ENCODE results near the gene FAM53B.
A peak's percentile ranks its signal among the peaks of the same experiment; 100 is the strongest.
"Not testable (repeated sequence)": the region's sequence is repeated elsewhere in the genome, so short reads cannot be mapped to it uniquely, and the experiment has no call there.

The FAM53B gene

DNA sequence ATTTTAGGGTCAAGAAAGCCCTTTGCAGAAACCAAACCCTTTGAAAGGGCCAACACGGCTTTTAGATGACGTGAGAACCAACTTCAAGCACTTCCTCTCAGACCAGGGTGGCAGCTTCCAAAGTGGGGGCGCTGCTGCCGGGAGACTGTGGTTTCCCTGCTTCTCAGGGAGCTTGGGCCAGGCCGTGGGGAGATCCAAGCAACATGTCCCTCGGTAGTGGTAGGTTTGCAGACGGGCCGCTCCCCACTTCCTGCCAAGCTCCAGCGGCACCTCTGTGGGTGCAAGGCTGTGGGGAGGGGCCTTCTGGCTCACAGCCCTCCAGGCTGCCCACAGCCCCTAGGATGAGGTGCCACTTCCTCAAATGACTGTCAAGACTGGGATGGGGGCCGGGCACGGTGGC is 132.4 kb downstream of the FAM53B start:
- peak in 1 of 2 donors; percentile 44 for DNase-seq (ENCODE audit: low read depth in 2 of 2)

DNA sequence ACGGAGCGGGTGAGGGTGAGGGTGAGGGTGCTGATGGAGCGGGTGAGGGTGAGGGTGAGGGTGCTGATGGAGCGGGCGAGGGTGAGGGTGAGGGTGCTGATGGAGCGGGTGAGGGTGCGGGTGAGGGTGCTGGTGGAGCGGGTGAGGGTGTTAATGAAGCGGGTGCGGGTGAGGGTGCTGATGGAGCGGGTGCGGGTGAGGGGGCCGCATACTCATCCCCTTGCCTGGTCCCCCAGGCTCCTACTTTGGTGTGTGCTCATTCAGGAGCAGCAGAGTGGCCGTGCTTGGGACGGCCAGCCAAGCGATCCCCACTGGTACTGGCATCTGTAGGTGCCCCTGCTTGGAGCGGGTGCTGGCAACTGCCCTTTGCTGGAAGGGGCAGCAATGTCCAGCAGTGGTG is 133.3 kb downstream of the FAM53B start:
- not testable (repeated sequence) for DNase-seq (ENCODE audit: low read depth in 2 of 2)

DNA sequence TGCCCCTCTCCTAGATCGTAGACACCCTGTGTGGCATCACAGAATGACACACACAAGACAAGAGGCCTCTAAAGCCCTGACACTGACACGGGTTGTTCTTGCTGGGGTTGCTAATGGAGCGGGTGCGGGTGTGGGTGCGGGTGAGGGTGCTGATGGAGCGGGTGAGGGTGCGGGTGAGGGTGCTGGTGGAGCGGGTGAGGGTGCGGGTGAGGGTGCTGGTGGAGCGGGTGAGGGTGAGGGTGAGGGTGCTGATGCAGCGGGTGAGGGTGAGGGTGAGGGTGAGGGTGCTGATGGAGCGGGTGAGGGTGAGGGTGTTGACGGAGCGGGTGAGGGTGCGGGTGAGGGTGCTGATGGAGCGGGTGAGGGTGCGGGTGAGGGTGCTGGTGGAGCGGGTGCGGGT is 134.0 kb downstream of the FAM53B start:
- not testable (repeated sequence) for DNase-seq (ENCODE audit: low read depth in 2 of 2)

DNA sequence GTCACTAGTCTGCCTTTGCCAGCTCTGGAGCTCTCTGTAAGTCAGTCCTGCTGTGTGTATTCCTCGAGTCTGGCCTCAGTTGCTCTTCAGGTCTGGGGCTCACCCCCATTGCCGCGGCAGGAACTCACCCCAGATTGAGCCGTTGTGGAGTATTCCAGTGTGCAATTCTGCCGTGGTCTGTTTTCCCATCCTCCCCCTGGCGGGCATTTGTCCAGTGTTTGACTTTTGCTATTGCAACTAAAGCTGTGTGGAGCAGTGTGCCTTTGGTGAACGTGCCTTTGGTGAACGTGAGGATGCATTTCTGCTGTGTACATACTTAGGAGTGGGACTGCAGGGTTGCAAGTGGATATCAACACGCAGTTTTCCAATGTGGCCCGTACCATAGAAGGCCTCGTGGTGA is 134.5 kb downstream of the FAM53B start:
- no peak for DNase-seq (ENCODE audit: low read depth in 2 of 2)

DNA sequence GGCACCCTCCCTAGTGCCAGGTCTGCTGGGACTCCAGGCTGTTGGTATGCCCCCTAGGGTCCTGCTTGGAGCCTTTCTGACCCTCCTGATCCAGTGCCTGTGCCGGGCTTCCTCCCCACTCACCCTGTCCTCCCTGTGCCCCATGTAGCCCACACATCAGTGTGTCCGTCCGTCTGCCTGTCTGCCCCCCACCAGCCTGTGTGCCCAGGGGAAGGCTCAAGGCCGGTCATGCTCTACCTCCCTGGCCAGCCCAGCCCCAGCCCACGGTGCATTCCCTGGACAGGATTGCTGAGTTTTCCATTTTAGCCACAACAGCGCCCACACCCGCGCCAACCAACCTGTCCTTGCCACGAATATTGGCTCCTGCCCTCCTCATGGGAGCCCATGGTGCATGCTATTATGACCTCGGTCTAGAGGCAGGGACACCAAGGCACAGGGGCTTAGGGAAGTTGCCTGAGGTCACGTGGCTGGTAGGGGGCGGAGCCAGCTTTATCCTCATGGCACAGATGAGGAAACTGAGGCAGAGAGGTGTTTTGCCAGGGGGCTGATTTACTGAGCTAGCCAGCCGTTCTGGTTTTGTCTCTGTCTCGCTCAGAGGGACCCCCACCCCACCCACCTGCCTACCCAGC is 136.0 kb downstream of the FAM53B start:
- DNase-seq (ENCODE audit: low read depth in 2 of 2), result no peak

DNA sequence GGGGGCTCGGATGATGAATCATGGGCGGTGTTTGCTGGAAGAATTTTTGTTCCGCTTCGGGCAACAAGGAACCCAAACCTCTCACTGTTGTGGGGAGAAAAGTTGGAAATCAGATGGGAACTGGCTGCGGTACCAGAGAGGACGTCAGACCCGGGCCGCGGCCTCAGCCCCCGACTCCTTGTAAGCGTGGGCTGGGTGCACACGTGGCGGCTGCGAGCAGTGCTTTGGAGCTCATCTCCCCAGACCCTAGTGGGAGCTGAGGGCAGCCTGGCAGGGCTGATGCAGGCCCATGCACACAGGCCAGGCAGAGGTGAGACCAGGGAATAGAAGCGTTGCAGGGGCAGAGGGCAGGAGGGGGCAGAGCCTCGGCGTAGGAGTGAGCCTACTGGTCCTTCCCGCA is 136.5 kb downstream of the FAM53B start:
- DNase-seq (ENCODE audit: low read depth in 2 of 2), result no peak

DNA sequence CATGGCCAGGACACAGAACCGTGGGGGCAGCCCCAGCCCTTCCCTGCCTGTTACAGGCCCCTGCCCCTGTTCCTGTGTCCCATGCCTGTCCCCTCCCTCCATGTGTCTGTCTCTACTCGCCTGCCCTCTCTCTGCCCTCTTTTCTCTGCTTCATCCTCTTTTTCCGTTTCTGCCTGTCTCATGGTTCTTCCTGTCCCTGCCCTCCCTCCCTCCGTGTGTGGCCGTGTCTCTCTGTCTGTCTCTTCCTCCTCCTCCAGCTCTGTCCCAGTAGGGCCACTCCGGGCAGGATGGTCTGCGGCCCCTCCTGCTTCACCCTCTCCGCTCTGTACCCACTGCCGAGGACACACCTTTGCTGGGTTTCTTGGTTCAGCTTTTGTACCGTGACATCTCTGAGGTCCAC is 137.4 kb downstream of the FAM53B start:
- no peak for DNase-seq (ENCODE audit: low read depth in 2 of 2)

DNA sequence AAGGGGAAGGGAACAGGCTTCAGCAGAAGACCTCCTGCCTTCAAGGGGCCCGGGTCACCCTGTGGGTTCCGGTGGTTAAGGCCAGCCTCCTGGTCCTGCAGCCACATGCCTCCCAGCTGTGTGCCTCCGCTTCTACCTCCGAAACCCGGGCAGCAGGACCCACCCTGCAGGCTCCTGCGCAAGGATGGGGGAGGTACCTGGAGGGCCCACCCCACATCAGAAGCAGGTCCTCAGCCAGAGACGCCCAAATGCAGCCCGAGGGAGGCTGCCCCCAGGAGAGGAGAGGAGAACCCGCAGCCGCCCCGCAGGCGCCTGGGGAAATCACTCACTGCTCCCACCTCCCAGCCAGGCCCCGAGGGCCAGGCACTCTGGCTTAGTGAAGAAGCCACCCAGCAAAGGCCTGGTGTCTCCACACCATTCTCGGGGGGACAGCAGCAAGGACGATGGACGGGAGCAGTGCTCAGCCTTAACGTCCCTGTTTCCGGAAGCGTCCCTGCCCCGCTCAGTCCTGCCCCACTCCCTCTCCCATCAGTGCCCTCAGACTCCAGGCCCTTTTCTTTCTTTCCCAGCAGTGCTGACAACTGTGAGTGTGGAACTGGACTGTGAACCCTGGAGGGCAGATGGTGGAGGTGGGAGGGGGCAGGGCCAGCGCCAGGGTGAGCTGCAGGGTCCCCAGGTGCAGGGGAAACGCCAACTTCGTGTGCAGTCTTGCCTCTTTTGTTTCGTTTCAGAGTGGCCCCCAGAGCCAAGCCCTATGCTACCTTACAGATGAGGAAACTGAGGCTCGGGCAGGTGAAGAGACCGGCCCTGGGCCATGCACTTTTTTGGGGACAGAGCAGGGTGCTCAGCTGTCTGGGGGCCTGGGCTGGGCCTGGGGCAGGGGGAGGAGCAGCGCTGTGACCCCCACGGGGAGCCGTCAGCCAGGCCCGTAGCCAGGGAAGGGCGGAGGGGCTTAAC is 138.0 kb downstream of the FAM53B start:
- DNase-seq (ENCODE audit: low read depth in 2 of 2), result no peak

DNA sequence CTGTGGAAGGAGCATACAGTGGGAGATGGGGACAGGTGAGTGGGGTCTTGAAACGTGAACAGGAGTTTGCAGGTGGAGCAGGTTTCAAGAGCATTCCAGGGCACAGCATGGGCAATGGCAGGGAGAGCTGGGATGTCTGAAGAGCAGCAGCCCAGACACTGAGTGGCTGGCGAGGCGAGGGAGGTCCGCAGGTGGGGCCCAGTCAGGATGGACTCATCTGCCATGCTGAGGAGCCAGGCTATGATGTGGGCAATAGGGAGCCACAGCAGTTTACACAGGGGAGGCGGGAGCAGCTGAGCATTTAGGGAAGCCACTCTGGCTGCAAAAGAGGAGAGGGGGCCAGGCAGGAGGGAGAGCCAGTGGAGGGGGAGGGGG is 138.7 kb downstream of the FAM53B start:
- DNase-seq (ENCODE audit: low read depth in 2 of 2), result no peak

DNA sequence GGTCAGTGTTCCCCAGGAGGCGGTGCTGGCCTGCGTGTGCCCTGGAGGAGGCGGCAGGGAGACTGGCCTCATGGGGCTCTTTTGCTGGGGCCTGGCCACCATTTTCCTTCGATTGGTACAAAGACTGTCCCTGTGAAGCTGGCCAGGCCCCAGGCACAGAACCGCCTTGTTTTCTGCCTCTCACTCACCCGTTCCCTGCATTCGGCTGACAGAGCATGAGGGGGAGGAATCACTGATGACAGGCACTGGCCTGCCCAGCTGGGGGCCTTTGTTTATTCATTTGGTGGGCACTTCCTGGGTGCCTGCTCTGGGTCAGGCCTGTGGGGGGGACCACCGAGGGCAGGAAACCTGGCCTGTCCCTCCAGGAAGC is 139.2 kb downstream of the FAM53B start:
- no peak for DNase-seq (ENCODE audit: low read depth in 2 of 2)

DNA sequence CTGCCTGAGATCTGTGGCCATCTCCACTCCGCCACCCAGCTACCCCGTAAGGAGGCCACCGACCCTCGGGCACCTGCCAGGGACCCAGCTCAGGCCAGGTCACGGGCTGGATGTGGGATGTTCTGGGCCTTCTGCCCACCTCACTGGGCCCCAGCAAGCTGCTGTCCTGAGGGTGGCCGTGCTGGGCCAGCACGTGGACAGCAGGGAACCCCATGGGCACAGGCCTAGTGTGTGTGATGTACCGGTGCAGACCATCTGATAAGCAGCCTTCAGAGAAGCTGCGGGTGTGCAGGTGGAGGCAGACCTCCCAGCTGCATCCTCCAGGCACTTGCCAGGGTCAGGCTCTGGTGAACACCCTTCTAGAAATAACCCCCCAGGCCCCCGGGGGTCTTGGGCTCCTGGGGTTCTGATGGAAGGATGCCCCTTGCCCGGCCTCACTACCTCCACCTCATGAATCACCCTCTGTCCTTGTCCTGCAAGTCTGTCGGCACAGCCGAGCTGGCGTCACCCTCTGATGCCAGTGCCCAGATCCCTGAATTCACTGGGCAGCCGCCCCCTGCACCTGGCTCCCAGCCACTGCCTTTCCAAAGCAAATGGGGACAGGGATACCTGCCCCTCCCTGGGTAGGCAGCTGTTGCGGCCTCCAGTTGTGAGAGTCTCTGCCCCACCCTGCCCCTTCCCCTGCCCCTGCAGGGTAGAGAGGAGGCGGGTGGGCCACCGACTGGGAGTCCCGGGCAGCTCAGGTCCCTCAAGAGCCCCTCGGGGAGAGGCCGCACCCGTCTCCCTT is 139.8 kb downstream of the FAM53B start:
- no peak for DNase-seq (ENCODE audit: low read depth in 2 of 2)

DNA sequence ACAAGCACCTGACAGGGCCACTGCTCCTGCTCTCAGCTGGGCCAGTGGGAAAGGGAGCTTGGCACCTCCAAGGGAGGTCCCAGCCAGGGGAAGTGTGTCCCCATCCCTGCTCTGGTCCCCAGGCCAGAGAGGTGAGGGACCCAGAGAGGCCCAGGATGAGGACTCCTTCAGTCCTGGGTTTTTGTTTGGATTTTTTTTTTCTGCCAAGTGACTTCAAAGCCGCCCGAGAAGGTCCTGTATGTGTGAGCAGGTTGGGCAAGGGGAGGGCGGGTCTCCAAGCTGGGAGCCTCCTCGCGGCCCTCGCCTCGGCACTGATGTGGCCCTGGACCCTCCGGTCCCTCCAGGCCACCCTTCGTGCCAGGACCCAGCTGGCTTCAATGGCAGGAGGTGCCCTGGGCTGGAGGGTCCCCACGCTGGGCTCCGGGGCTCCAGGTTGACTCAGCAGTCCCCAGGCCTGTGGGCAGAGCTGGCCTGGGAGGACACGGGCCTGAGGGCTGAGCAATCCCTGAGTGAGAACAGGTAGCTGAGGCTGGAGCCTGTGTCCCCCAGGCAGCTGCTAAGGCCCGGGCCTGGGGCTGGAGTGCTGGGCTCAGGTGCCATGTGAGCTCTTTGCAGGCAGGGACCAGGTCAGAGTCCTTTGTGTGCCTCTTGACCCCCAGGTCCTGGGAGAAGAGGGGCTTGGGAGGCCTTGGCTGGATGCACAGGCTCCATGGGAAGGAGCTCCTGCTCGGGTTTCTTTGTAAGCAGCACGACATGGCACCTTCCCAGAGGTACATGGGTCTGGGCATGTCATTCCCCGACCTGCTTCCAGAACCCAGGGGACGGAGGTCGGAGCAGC is 140.6 kb downstream of the FAM53B start:
- DNase-seq (ENCODE audit: low read depth in 2 of 2), result no peak

DNA sequence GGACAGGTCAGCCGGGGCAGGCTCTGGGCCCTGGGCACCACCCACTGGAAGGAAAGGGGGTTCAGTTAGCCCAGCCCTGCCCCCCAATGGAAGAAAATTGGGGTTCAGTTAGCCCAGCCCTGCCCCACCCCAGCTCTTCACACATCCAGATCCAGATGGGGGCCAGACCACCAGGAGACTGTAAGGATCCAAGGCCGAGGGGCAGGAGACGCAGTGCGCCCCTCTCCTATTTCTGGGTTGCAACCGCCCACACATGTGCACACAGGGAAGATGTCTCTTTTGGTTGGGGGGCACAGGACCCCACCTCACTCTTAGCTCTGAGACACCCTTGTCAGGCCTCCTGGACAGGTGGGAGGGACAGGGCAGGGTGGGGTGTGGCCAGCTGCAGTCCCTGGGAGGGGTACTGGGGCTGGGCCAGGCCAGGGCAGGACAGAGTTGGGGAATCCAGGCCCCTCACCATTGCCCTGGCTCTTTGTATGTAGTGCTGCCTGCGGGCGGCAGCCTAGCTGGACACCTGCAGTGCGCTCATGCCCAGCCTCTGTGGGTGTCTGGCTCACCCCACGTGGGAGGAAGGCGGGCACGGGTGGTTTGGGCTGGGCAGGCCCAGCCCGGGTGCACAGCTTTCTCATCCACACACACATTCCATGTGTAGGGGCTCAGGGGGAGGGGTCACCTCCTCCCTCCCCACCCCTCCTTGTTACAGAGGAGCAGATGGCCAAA is 141.4 kb downstream of the FAM53B start:
- DNase-seq (ENCODE audit: low read depth in 2 of 2), result no peak

DNA sequence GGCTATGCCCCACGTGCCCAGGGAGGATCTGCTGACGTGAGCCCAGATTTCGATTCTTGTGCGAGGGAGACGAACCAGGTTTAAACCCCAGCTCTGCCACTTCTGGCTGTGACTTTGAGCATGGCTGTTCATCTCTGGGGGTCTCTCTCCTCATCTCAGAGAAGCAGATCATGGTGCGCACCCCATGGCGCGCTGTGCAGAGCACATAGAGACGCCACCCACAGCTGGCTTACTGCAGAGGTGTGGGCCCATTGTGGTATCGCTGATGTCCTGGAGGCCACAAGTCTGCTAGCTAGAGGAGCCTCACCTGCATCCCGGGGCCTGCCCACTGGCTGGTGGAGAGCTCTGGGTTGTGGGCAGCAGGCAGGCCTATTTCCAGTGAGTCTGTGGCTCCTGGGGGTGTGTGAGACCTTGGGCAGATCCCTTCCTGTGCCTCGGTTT is 142.0 kb downstream of the FAM53B start:
- DNase-seq (ENCODE audit: low read depth in 2 of 2), result no peak

DNA sequence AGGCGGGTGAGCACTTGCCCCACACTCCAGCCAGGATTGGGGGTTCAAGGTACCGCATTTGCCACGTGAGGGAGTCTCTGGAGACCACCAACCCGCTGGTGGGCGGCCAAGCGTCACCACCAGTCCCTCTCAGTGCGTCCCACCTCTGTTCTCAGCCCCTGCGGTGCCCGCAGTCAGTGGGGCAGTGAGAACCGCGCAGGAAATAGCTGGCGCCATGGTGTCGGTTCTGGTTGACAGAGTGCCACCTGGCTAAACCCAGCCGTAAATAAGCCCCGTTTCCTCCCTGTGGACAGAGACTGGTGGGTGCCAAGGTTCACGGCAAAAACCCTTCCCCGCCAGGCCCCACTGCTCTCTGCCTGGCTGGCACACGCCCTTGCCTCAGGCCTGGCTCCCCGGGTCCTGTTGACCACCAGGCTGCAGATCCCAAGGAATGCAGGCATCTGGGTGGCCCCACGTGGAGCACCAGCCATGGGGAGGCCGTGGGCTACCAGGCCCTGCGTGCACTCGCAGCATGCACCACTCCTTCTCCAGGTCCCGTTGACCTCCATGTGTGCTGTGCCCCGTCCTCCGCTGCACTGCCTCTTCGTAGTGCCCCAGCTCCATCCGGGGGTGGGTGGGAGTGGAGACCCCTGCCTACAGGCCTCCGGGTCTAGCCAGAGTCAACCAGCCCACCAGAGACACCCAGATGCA is 142.6 kb downstream of the FAM53B start:
- no peak for DNase-seq (ENCODE audit: low read depth in 2 of 2)

DNA sequence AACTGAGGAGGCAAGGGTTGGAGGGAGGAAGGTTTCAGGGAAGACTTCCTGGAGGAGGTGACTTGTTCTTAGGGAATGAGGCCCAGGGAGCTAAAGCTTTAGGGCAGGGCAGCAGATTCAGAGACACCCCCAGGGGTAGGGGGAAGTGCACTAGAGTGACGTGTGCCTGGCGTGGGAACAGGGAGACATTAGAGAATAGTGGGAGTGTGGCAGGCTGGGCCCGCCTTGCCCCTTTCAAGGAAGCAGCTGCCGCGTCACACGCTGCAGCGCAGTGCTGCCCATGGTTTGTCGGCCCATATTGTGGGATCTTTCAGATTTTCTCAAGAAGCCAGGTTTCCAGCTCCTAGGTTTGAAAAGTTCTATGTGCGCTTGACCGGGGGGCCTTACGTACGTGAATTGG is 143.2 kb downstream of the FAM53B start:
- no peak for DNase-seq (ENCODE audit: low read depth in 2 of 2)

DNA sequence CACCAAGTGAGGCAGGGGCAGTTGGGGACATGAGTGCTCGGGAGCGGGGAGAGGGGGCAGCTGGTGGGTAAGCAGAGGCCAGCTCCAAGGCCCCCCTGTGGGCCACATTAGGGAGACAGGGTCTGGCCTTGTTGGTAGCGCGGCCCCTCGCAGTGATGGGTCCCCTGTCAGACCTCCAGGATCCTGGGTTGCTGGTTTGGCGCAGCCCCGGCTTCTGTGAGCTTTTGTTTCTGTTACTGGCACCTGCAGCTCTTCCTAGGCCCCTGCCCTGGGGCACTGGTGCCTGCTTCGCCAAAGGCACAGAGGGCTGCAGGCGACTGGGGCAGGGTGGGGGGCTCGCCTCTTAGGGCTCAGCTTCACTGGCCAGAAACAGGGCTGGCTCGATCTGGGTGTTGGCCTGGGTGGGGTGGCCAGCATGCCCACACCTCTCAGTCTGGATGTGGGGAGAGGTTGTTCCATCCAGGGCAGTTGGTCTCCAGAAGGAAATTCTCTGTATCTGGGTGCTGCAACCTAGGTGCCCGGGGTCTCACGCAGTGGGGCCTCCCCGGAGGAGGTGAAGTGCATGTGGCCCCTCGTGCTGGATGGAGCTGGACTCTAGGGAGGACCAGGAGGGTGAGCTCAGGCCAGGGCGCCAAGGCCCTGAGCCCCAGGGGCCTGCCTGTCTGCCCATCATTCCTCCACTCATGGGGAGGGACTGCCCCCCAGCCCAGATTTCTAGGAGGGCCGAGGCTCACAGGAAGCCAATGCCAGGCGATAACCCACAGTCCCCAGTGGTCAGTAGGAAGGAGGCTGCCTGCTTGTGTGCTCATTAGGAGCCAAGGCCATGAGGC is 143.9 kb downstream of the FAM53B start:
- no peak for DNase-seq (ENCODE audit: low read depth in 2 of 2)

DNA sequence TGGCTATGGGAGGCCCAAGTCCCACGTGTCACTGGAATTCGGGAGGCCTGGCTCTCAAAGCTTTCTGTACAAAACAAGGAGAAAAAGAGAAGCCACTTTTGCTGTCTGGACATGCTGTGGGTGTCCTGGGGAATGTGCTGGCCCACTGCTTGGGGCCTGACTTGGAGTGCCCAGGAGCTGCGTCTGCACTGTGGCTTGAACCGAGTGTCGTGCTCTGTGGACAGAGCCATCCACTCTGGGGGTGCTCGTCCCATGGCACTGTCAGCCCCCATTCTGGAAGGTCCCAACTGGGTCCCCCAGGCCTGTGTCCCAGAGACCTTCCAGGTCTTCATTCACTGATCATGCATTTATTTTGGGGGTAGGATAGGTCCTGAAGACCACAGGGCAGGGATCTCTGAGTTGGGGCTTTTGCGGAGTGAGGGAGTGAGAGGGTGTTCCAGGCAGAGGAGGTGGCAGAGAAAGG is 144.6 kb downstream of the FAM53B start:
- DNase-seq (ENCODE audit: low read depth in 2 of 2), result no peak
